ENCODE data around the gene ATP6V0E2.

DNA sequence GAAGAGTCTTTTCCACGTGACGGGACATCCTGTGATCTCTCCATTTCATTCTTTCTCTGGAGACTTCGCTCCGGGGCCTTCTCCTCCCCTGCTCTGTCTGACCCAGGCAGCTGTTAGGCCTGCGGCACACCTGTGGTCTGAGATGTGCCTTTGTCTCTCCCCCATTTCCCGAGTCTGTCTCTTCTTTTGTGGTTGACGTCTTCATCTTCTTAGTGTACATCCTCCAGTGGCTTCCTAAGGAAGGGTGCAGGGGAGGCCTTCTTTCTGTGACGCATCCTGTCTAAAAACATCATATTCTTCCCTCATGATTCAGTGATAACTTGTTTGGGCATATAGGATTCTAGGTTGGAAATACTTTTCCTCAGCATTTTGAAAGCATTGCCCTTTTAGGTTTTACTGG lies 17.2 kb upstream of the ATP6V0E2 start:
- no peak for TF ChIP-seq EZH2 (optimal IDR thresholded peaks at IDR 0.05; ENCODE audit: low read depth, low read length)
- no peak for TF ChIP-seq CTCF (IDR thresholded peaks at IDR 0.05; ENCODE audit: low read length)

Measured in MM.1S (cell line).